Gastroesophageal sphincter (tissue), 3 donors: ENCODE measurements around the gene IGFBP7.

Experiments
- CTCF ChIP-seq, 4 experiments: fragments of 200-600 bp in 2 of 4; fragments of 450-650 bp in 2 of 4; sonication (generic) in 1 of 4; IDR thresholded peaks; one replicate each; pipeline ENCODE4 v1.5.1; 2017 to 2019; ENCODE audit warnings: antibody characterized with exemption in 4 of 4, mild to moderate bottlenecking in 2 of 4, moderate library complexity in 2 of 4
- POLR2A ChIP-seq, 2 donors: fragments of 450-650 bp; IDR thresholded peaks; one replicate each; pipeline ENCODE4 v1.6.1; 2017; ENCODE audit warnings: antibody characterized with exemption in 2 of 2, mild to moderate bottlenecking in 2 of 2, moderate library complexity in 1 of 2

- no peak for TF ChIP-seq CTCF (IDR thresholded peaks at IDR 0.05)
- no peak for TF ChIP-seq POLR2A (IDR thresholded peaks at IDR 0.05)
Measured at GRCh38 chr4:57094832-57095223, 15.4 kb downstream of the IGFBP7 start.
